GM23338 (cell line): ENCODE data around the gene ATG7. TPM values are rescaled to one million over a fixed set of nuclear protein-coding genes. Genes with fewer than 3 reads are reported as not detected.

Experiments used
- ATAC-seq: fragments of 200-7000 bp; cut with Tn5 transposase; 3 replicates; pipeline ENCODE4 v1.9.1; 2020
- DNase-seq: peaks from one replicate; pipeline ENCODE4 v3.0.0-alpha.2; 2015; ENCODE audit warnings: low spot score
- H2AFZ ChIP-seq: fragments of 200-600 bp; sonication (generic); 2 replicates; pipeline ENCODE4 v1.8.0; 2016; ENCODE audit warnings: antibody characterized with exemption, mild to moderate bottlenecking, moderate library complexity
- H3F3A ChIP-seq: fragments of 200-600 bp; sonication (generic); replicated peaks from 2 replicates; pipeline ENCODE4 v1.8.0; 2017; ENCODE audit warnings: antibody characterized with exemption, mixed run types, low read depth
- H3K27ac ChIP-seq: fragments of 200-600 bp; sonication (generic); 2 replicates; pipeline ENCODE4 v1.6.1; 2016; ENCODE audit warnings: low read depth
- H3K27me3 ChIP-seq: fragments of 200-600 bp; sonication (generic); 2 replicates; pipeline ENCODE4 v1.8.0; 2016; ENCODE audit warnings: mild to moderate bottlenecking, mixed run types, moderate library complexity; ENCODE audit not compliant: insufficient read depth
- H3K36me3 ChIP-seq: fragments of 200-600 bp; sonication (generic); 2 replicates; pipeline ENCODE4 v1.8.0; 2016; ENCODE audit warnings: mild to moderate bottlenecking; ENCODE audit not compliant: insufficient read depth
- H3K4me1 ChIP-seq: fragments of 200-600 bp; sonication (generic); 2 replicates; pipeline ENCODE4 v1.8.0; 2016; ENCODE audit warnings: mild to moderate bottlenecking, moderate library complexity; ENCODE audit not compliant: insufficient read depth
- H3K4me2 ChIP-seq: fragments of 200-600 bp; sonication (generic); 2 replicates; pipeline ENCODE4 v1.7.1; 2017; ENCODE audit warnings: mixed run types
- H3K4me3 ChIP-seq: fragments of 200-600 bp; sonication (generic); 2 replicates; pipeline ENCODE4 v1.6.1; 2016; ENCODE audit warnings: mixed run types
- H3K79me2 ChIP-seq: fragments of 200-600 bp; sonication (generic); replicated peaks from 2 replicates; pipeline ENCODE4 v1.8.0; 2017; ENCODE audit warnings: mild to moderate bottlenecking; ENCODE audit not compliant: insufficient read depth
- H3K9me2 ChIP-seq: fragments of 200-600 bp; sonication (generic); 2 replicates; pipeline ENCODE4 v1.8.0; 2017; ENCODE audit not compliant: insufficient read depth
- H4K20me1 ChIP-seq: fragments of 200-600 bp; sonication (generic); replicated peaks from 2 replicates; pipeline ENCODE4 v1.8.0; 2017; ENCODE audit warnings: mild to moderate bottlenecking; ENCODE audit not compliant: insufficient read depth
- H3K27ac Mint-ChIP-seq: 2 replicates; pipeline ENCODE4 v1.8.0; 2020; ENCODE audit warnings: inconsistent platforms, mild to moderate bottlenecking, moderate library complexity, mixed read lengths
- H3K27me3 Mint-ChIP-seq: 3 replicates; pipeline ENCODE4 v1.8.0; 2022; ENCODE audit warnings: low read depth, mild to moderate bottlenecking, moderate library complexity, mixed read lengths, inconsistent platforms; ENCODE audit not compliant: insufficient read depth, poor library complexity
- H3K36me3 Mint-ChIP-seq: 3 replicates; pipeline ENCODE4 v1.8.0; 2021; ENCODE audit warnings: low read depth, mild to moderate bottlenecking, inconsistent platforms, moderate library complexity, mixed read lengths
- H3K4me1 Mint-ChIP-seq: 3 replicates; pipeline ENCODE4 v1.8.0; 2020; ENCODE audit warnings: mild to moderate bottlenecking, inconsistent platforms, mixed read lengths
- H3K4me3 Mint-ChIP-seq: 3 replicates; pipeline ENCODE4 v1.8.0; 2021; ENCODE audit warnings: moderate library complexity, mild to moderate bottlenecking, inconsistent platforms, mixed read lengths
- H3K9me3 Mint-ChIP-seq: 3 replicates; pipeline ENCODE4 v1.8.0; 2020; ENCODE audit warnings: moderate library complexity, mild to moderate bottlenecking, inconsistent platforms, mixed read lengths
- CREB1 ChIP-seq: fragments of 250-450 bp; sonication (Bioruptor Pico); IDR thresholded peaks from 2 replicates; pipeline ENCODE4 v1.5.0; 2020; ENCODE audit warnings: low read depth, mild to moderate bottlenecking, moderate library complexity
- EZH2 ChIP-seq: fragments of 200-600 bp; sonication (generic); IDR thresholded peaks from one replicate; pipeline ENCODE4 v1.8.0; 2017; ENCODE audit warnings: antibody characterized with exemption, mild to moderate bottlenecking, low read depth; ENCODE audit not compliant: unreplicated experiment
- EZH2phosphoT487 ChIP-seq: fragments of 200-600 bp; sonication (generic); IDR thresholded peaks from one replicate; pipeline ENCODE4 v1.8.1; 2018; ENCODE audit warnings: antibody characterized with exemption; ENCODE audit not compliant: unreplicated experiment
- JUNB ChIP-seq: IDR thresholded peaks from one replicate; pipeline ENCODE4 v1.6.1; 2016; ENCODE audit warnings: antibody characterized with exemption; ENCODE audit not compliant: unreplicated experiment
- NANOG ChIP-seq: IDR thresholded peaks from 2 replicates; pipeline ENCODE4 v1.6.1; 2016; ENCODE audit warnings: antibody characterized with exemption, borderline replicate concordance
- POLR2AphosphoS5 ChIP-seq: IDR thresholded peaks from 2 replicates; pipeline ENCODE4 v1.6.1; 2016; ENCODE audit warnings: antibody characterized with exemption, low read depth
- STAT1 ChIP-seq: IDR thresholded peaks from one replicate; pipeline ENCODE4 v1.6.1; 2016; ENCODE audit warnings: antibody characterized with exemption; ENCODE audit not compliant: unreplicated experiment
- ZNF114 ChIP-seq: fragments of 250-450 bp; sonication (Bioruptor Pico); IDR thresholded peaks from 2 replicates; pipeline ENCODE4 v1.5.0; 2020; ENCODE audit warnings: mild to moderate bottlenecking, moderate library complexity
- ZNF331 ChIP-seq: fragments of 250-450 bp; sonication (Bioruptor Pico); IDR thresholded peaks from 2 replicates; pipeline ENCODE4 v1.5.0; 2020; ENCODE audit warnings: low read depth, mild to moderate bottlenecking, moderate library complexity
- polyA plus RNA-seq: library from polyadenylated mRNA; unstranded; fragments of >200 nt; fragmentation: Nextera tagmentation; extraction: Ambion mirVana; gene quantifications from 2 replicates; pipeline ENCODE4 v1.2.1, GENCODE V29; 2016
- total RNA-seq: library from RNA; depleted of rRNA; stranded (reverse); fragments of >200 nt; shearing (Covaris generic); gene quantifications from 2 replicates; pipeline ENCODE4 v1.2.3, GENCODE V29; 2014
- TF ChIP-seq, protein P1 (sequence below): IDR thresholded peaks from one replicate; pipeline ENCODE4 v1.6.1; 2018; ENCODE audit warnings: antibody characterized with exemption; ENCODE audit not compliant: unreplicated experiment
- TF ChIP-seq, protein P2 (sequence below): fragments of 250-450 bp; sonication (Bioruptor Pico); IDR thresholded peaks from 2 replicates; pipeline ENCODE4 v1.5.0; 2020; ENCODE audit warnings: mild to moderate bottlenecking, moderate library complexity
- TF ChIP-seq, protein P3 (sequence below): IDR thresholded peaks from 2 replicates; pipeline ENCODE4 v1.6.1; 2016; ENCODE audit warnings: antibody characterized with exemption
- TF ChIP-seq, protein P4 (sequence below), 2 experiments: fragments of 200-600 bp in 1 of 2; sonication (generic) in 1 of 2; conservative IDR thresholded peaks; 2 replicates each; pipeline versions ENCODE4 v1.5.1 to v1.6.1; 2016 to 2017; ENCODE audit warnings: antibody characterized with exemption in 2 of 2, low read depth in 2 of 2, mild to moderate bottlenecking in 2 of 2, moderate library complexity in 1 of 2

The ATG7 gene
- total and polyA plus RNA-seq, 2 experiments from 2014 or later, result 16.2 to 36.7 TPM

DNA sequence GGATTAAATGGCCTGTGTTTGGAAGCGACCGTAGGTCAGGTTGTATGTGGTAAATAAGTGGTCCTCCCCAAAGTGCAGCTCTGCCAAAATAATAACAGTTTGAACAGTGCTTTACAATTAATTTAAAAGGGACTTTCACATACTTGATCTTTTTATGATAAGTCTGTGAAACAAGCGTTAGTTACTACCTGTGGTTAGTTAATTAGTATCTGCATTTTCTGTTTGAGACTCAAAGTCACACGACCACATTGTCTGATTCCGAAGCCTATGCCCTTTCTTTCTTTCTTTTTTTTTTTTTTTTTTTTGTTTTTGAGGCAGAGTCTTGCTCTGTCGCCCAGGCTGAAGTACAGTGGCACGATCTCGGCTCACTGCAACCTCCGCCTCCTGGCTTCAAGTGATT, 45.1 kb downstream of the ATG7 start:
- Histone ChIP-seq H3K9me2 (no peaks in the 10 kb centered on the region), H3K4me3 (no peak overlapping the region), H3F3A (no peaks in the 10 kb centered on the region), H3K79me2 (no peaks in the 10 kb centered on the region), H3K36me3 (peaks cover 12% of the 10 kb centered on the region; the same call in 1 of the 2 replicates), H3K4me1 (no peaks in the 10 kb centered on the region; the same call in 1 of the 2 replicates), H4K20me1 (no peaks in the 10 kb centered on the region), H2AFZ (no peak overlapping the region), H3K27ac (no peak overlapping the region), H3K27me3 (no peaks in the 10 kb centered on the region), H3K4me2 (no peak overlapping the region)
- H3K9me3 Mint-ChIP-seq, result no peaks in the 10 kb centered on the region
- H3K27me3 Mint-ChIP-seq, result peaks cover 1% of the 10 kb centered on the region
- H3K4me3 Mint-ChIP-seq, result no peak overlapping the region
- TF ChIP-seq EZH2 (no peak), EZH2phosphoT487 (no peak), POLR2AphosphoS5 (no peak), ZNF114 (CRISPR knock-in tag) (no peak), CREB1 (CRISPR knock-in tag) (no peak), ZNF331 (CRISPR knock-in tag) (no peak), JUNB (no peak), NANOG (no peak), STAT1 (no peak)
- TF ChIP-seq, protein P1, sequence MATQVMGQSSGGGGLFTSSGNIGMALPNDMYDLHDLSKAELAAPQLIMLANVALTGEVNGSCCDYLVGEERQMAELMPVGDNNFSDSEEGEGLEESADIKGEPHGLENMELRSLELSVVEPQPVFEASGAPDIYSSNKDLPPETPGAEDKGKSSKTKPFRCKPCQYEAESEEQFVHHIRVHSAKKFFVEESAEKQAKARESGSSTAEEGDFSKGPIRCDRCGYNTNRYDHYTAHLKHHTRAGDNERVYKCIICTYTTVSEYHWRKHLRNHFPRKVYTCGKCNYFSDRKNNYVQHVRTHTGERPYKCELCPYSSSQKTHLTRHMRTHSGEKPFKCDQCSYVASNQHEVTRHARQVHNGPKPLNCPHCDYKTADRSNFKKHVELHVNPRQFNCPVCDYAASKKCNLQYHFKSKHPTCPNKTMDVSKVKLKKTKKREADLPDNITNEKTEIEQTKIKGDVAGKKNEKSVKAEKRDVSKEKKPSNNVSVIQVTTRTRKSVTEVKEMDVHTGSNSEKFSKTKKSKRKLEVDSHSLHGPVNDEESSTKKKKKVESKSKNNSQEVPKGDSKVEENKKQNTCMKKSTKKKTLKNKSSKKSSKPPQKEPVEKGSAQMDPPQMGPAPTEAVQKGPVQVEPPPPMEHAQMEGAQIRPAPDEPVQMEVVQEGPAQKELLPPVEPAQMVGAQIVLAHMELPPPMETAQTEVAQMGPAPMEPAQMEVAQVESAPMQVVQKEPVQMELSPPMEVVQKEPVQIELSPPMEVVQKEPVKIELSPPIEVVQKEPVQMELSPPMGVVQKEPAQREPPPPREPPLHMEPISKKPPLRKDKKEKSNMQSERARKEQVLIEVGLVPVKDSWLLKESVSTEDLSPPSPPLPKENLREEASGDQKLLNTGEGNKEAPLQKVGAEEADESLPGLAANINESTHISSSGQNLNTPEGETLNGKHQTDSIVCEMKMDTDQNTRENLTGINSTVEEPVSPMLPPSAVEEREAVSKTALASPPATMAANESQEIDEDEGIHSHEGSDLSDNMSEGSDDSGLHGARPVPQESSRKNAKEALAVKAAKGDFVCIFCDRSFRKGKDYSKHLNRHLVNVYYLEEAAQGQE, result no peak
- TF ChIP-seq, protein P2, sequence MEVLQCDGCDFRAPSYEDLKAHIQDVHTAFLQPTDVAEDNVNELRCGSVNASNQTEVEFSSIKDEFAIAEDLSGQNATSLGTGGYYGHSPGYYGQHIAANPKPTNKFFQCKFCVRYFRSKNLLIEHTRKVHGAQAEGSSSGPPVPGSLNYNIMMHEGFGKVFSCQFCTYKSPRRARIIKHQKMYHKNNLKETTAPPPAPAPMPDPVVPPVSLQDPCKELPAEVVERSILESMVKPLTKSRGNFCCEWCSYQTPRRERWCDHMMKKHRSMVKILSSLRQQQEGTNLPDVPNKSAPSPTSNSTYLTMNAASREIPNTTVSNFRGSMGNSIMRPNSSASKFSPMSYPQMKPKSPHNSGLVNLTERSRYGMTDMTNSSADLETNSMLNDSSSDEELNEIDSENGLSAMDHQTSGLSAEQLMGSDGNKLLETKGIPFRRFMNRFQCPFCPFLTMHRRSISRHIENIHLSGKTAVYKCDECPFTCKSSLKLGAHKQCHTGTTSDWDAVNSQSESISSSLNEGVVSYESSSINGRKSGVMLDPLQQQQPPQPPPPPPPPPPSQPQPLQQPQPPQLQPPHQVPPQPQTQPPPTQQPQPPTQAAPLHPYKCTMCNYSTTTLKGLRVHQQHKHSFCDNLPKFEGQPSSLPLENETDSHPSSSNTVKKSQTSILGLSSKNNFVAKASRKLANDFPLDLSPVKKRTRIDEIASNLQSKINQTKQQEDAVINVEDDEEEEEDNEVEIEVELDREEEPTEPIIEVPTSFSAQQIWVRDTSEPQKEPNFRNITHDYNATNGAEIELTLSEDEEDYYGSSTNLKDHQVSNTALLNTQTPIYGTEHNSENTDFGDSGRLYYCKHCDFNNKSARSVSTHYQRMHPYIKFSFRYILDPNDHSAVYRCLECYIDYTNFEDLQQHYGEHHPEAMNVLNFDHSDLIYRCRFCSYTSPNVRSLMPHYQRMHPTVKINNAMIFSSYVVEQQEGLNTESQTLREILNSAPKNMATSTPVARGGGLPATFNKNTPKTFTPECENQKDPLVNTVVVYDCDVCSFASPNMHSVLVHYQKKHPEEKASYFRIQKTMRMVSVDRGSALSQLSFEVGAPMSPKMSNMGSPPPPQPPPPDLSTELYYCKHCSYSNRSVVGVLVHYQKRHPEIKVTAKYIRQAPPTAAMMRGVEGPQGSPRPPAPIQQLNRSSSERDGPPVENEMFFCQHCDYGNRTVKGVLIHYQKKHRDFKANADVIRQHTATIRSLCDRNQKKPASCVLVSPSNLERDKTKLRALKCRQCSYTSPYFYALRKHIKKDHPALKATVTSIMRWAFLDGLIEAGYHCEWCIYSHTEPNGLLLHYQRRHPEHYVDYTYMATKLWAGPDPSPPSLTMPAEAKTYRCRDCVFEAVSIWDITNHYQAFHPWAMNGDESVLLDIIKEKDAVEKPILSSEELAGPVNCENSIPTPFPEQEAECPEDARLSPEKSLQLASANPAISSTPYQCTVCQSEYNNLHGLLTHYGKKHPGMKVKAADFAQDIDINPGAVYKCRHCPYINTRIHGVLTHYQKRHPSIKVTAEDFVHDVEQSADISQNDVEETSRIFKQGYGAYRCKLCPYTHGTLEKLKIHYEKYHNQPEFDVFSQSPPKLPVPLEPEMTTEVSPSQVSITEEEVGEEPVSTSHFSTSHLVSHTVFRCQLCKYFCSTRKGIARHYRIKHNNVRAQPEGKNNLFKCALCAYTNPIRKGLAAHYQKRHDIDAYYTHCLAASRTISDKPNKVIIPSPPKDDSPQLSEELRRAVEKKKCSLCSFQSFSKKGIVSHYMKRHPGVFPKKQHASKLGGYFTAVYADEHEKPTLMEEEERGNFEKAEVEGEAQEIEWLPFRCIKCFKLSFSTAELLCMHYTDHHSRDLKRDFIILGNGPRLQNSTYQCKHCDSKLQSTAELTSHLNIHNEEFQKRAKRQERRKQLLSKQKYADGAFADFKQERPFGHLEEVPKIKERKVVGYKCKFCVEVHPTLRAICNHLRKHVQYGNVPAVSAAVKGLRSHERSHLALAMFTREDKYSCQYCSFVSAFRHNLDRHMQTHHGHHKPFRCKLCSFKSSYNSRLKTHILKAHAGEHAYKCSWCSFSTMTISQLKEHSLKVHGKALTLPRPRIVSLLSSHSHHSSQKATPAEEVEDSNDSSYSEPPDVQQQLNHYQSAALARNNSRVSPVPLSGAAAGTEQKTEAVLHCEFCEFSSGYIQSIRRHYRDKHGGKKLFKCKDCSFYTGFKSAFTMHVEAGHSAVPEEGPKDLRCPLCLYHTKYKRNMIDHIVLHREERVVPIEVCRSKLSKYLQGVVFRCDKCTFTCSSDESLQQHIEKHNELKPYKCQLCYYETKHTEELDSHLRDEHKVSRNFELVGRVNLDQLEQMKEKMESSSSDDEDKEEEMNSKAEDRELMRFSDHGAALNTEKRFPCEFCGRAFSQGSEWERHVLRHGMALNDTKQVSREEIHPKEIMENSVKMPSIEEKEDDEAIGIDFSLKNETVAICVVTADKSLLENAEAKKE, result no peak
- TF ChIP-seq, protein P3, sequence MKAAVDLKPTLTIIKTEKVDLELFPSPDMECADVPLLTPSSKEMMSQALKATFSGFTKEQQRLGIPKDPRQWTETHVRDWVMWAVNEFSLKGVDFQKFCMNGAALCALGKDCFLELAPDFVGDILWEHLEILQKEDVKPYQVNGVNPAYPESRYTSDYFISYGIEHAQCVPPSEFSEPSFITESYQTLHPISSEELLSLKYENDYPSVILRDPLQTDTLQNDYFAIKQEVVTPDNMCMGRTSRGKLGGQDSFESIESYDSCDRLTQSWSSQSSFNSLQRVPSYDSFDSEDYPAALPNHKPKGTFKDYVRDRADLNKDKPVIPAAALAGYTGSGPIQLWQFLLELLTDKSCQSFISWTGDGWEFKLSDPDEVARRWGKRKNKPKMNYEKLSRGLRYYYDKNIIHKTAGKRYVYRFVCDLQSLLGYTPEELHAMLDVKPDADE, result no peak
- TF ChIP-seq, protein P4, sequence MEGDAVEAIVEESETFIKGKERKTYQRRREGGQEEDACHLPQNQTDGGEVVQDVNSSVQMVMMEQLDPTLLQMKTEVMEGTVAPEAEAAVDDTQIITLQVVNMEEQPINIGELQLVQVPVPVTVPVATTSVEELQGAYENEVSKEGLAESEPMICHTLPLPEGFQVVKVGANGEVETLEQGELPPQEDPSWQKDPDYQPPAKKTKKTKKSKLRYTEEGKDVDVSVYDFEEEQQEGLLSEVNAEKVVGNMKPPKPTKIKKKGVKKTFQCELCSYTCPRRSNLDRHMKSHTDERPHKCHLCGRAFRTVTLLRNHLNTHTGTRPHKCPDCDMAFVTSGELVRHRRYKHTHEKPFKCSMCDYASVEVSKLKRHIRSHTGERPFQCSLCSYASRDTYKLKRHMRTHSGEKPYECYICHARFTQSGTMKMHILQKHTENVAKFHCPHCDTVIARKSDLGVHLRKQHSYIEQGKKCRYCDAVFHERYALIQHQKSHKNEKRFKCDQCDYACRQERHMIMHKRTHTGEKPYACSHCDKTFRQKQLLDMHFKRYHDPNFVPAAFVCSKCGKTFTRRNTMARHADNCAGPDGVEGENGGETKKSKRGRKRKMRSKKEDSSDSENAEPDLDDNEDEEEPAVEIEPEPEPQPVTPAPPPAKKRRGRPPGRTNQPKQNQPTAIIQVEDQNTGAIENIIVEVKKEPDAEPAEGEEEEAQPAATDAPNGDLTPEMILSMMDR (conservative IDR thresholded peaks at IDR 0.05; ENCODE audit: low read depth in 2 of 2), result no peak
- peaks cover 24% of the 10 kb centered on the region for H3K36me3 Mint-ChIP-seq
- DNase-seq, result no peak
- ATAC-seq, result no peak
- H3K27ac Mint-ChIP-seq, result no peak overlapping the region
- peaks cover 8% of the 10 kb centered on the region; the same call in 2 of the 3 replicates for H3K4me1 Mint-ChIP-seq
